KOPT-K1 (cell line): Measurements from ENCODE around the gene MTNR1B.

Experiments
- H3K27ac ChIP-seq: fragments of 200-600 bp; sonication (generic); 2 replicates; pipeline ENCODE4 v1.5.1; 2016; ENCODE audit warnings: antibody characterized with exemption, mild to moderate bottlenecking, low read depth, low read length; ENCODE audit not compliant: poor library complexity, severe bottlenecking
- H3K36me3 ChIP-seq: fragments of 200-600 bp; sonication (generic); 2 replicates; pipeline ENCODE4 v1.5.1; 2017; ENCODE audit warnings: antibody characterized with exemption, mild to moderate bottlenecking, low read length, moderate library complexity; ENCODE audit not compliant: insufficient read depth
- H3K9me3 ChIP-seq: fragments of 200-600 bp; sonication (generic); 2 replicates; pipeline ENCODE4 v1.5.1; 2017; ENCODE audit warnings: antibody characterized with exemption, low read length, mild to moderate bottlenecking; ENCODE audit not compliant: insufficient read depth, poor library complexity, severe bottlenecking

Gene MTNR1B

DNA sequence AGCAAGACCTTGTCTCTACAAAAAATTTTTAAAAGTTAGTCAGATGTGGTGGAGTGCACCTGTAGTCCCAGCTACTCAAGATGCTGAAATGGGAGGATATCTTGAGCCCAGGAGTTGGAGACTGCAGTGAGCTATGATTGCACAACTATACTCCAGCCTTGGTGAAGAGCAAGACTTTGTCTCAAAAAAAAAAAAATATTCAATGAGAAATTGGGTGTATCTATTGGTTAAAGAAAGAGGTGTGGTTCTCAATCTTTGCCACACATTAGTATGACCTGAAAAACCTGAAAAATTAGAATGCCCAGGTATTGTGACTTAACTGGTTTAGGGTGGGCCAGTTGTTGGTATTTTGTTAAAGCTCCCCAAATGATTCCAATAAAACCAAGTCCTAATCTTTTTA, 32.4 kb downstream of the MTNR1B start:
- no peaks in the 10 kb centered on the region for H3K36me3 ChIP-seq
- H3K9me3 ChIP-seq = no peaks in the 10 kb centered on the region
- no peak overlapping the region for H3K27ac ChIP-seq

DNA sequence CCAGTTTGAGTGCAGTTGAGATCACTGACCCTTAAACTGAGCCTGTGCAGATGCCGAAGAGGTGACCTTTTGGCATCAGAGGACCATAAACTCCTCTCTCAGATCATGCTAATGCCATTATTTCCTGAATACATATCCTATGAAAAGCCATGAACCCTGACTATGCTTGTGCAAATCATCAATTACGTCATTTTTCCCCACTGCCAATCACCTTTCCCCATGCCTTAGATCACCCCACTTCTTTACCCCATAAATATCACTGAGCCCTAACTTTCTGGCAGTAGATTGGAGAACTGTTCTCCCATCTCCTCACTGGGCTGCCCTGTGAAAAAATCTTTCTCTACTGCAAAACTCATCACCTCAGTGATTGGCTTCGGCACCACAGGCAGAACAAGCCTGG, 32.9 kb downstream of the MTNR1B start:
- Histone ChIP-seq H3K36me3 (no peaks in the 10 kb centered on the region), H3K27ac (no peak overlapping the region), H3K9me3 (no peaks in the 10 kb centered on the region)

DNA sequence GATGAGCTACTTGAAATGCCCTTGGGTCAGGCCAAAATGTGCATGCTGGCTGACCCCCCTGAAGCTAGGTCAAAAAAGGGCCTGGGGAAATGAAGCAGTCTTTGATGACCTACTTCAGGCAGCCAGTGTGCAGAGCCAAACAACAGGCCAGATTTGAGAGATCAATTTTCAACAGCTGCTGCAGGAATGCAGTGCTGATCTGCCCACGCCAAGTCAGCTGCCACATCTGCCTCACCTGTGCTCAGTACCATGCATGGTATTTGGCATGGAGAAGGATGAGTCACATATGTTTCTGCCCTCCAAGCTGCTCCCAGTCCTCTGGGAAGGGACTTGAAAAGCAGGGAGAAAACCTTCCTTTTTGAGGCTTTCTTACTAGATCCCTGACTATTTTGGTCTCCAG, 35.8 kb downstream of the MTNR1B start:
- Histone ChIP-seq H3K27ac (no peak overlapping the region), H3K9me3 (no peaks in the 10 kb centered on the region), H3K36me3 (no peaks in the 10 kb centered on the region)

DNA sequence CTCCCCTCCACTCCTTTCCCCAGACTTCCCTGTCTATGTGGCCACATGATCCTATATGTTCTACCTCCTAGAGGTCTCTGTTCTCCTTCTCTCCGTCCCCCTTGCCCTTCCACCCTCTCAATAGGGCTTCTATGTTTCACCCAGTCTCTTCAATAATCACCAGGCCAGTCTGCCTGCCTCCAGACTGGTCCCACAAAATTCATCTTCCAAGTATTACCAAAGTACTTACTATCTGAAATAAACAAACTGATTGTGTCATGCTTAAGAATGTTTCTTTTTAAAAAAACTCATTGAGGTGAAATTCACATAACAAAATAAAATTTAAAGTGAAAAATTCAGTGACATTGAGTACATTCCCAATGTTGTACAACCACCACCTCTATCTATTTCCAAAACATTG, 44.2 kb downstream of the MTNR1B start:
- Histone ChIP-seq H3K9me3 (no peaks in the 10 kb centered on the region), H3K27ac (no peak overlapping the region), H3K36me3 (no peaks in the 10 kb centered on the region)

DNA sequence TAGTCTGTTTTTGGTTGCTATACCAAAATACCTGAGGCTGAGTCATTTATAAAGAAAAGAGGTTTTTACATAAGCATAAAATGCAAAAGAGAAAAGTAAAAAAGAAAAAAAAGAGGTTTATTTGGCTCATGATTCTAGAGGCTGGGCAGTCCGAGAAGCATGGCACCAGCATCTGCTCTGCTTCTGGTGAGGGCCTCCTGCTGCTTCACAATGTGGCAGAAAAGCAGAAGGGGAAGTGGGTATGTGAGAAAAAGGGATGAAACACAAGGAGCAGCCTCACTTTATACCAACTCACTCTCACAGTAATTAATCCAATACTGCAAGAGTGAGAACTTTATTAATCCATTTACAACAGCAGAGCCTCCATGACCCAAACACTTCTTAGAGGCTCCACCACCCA, 47.1 kb downstream of the MTNR1B start:
- Histone ChIP-seq H3K36me3 (no peaks in the 10 kb centered on the region), H3K9me3 (no peaks in the 10 kb centered on the region), H3K27ac (no peak overlapping the region)

DNA sequence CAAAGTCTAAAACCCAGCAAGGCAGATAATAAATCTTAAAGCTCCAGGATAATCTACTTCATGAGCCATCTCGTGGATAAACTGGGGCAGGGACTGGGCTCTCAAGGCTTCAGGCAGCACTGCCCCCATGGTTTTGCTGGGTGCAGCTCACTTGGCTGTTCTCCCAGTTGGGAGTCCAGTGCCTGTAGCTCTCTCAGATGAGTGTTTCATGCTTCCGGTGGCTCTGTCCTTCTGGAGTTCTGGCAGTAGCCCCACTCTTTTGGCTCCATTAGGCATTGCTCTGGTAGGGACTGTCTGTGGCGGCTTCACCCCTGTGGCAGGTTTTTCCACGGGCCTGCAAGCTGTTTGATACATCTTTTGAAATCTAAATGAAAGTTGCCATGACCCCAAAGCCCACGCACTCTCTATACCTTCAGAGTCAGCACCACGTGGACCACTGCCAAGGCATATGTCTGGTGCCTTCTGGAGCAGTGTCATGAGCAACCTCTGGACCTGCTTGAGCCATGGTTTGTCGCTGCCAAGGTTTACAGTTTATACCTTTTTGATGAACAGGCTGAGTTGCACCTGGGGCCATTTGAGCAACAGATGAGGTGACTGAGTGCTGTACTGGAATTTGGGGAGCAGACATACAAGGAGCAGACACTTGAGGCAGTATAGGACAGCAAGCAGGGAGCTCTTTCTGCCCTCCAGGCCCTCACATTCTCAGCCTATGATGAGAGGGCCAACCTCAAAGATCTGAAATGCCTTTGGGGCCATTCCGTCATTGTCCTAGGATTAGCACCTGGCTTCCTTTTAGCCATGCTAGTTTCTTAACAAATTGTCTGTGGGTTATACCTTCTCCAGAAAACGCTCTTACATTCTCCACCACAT, 48.6 kb downstream of the MTNR1B start:
- H3K9me3 ChIP-seq = no peaks in the 10 kb centered on the region
- H3K36me3 ChIP-seq = no peaks in the 10 kb centered on the region
- H3K27ac ChIP-seq = no peak overlapping the region

DNA sequence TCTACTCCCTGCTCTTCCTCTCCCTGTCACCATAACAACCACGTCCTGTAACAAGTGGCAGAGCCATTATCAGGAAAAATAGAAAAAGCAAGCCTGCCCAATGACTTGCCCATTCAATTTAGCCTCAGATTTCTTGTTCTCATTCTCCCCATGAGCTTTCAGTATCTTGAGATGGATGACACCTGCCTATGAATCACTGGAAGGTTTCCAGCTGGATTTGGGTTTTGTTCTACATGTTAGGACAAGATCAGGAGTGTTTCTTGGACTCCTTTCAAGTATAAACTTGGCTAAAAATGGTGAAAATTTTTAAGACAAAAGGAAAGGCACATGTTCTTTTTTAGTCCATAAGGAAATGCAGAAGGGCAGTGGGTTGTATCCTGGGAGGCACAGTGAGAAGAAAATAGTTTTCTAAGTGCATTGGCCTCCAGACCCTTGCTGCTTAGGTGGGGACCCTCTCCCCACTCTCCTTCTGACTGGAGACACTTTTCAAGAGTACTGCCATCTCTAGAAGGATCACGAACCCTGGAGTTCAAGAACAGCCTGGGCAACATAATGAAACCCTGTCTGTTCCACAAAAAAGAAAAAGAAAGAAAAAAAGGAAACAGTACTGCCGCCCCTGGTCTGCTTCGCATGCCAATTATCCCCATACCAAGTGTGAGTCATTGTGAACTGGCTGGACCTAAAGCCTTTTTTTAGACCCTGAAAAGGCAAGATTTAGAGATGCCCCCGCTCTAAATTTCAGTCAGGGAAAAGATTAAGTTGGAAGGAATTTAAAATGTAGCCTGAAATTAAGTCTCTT, 51.0 kb downstream of the MTNR1B start:
- H3K9me3 ChIP-seq = no peaks in the 10 kb centered on the region
- H3K27ac ChIP-seq = no peak overlapping the region
- no peaks in the 10 kb centered on the region for H3K36me3 ChIP-seq

DNA sequence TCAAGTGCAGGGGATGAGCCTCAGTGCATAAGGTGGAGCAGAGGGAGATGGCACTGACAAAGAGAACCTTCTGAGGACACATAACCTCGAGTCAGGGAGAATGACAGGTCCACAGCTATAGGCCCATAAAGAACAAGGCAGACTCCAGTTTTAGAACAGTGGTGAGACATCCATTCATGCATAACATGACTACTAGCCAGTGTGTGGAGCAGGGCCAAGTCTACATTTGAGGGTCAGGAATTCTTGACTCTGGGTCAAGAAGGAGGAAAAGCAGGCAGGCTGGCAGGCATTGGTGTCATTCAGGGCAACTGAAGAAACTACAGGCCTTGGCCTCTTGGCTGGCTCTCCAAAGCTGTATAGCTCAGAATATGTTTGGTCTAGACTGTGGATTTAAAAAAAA, 54.9 kb downstream of the MTNR1B start:
- Histone ChIP-seq H3K9me3 (no peaks in the 10 kb centered on the region), H3K27ac (no peak overlapping the region), H3K36me3 (no peaks in the 10 kb centered on the region)

DNA sequence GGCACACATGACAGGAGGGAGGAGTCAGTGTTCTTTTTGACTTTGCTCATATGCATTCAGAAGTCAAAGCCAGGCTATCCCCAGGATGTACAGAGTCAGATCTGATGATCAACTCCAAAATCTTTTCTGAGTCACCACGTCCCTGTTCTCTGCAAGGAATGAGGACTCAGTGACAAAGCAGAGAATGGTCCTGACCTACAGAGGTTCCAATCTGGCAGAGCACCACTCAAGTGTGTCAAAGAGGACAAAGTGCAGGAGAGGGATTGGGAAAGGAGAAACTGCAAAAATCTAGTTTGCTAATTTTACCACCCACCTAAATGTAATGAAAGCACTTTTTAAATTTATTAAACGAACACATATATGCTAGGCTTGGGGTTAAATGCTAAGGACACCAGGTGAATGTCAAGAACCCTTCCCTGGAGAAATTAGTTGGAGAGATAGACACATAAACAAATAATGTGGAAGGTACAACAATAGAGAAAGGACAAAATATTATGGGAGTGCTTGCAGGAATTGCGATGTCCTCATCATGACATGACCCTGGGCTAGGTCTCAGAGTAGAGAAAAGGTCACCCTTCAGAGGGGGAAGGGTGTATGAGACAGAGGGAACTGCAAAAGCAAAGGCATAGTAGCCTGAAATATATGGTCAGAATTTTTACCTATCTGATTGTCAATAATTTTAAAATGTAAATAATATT, 56.3 kb downstream of the MTNR1B start:
- Histone ChIP-seq H3K27ac (no peak overlapping the region), H3K36me3 (no peaks in the 10 kb centered on the region)

DNA sequence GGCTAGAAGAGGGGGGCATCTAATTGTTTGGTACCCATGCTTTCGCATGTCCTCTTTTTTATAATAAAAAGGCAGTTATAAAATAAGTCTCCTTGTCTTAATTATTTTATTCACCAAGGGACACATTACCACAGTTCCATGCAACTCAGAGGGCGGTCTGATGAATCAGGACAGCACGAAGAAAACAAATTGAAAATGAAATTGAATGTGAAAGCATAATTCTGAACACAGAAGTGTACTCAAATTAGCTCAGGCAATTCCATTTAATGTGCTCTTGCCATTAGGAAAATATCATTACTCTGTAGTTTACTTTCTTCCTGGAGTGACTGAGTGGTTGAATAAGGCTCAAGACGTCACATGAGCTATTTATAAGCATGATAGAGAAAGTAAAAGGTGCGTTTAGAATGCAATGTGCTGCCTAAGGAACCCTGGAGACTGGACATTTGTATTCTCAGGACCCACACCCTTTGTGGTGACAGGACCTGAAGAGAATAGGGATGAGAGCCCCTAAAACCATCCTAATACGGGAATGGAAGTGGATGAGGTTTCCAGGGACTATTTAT, 59.6 kb downstream of the MTNR1B start:
- Histone ChIP-seq H3K27ac (no peak overlapping the region), H3K9me3 (no peaks in the 10 kb centered on the region), H3K36me3 (no peaks in the 10 kb centered on the region)

More for the DNA sequence above, 56.3 kb downstream of the MTNR1B start:
- no peaks in the 10 kb centered on the region for H3K9me3 ChIP-seq

DNA sequence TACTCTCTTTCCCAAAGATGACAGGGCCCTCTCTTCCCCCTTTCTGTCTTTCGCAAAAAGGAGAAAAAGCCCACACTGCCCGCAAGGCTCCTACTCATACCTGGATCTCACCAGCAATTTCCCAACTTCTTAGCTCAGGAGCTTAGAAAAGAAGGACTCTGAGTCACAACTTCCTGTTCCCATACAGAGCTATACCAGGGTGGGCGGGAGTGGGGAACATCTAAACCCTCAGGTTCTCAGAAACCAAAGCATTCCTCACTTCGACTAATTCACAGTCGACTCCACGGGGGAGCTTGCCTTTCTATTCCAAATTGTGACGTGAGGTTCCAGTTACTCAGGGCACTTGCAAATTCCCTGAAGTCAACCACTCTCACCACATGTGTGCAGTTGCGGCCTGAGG, 61.9 kb downstream of the MTNR1B start:
- H3K27ac ChIP-seq = no peak overlapping the region
- H3K36me3 ChIP-seq = no peaks in the 10 kb centered on the region
- H3K9me3 ChIP-seq = no peaks in the 10 kb centered on the region
